Measurements from ENCODE around the gene PRPF39.
"Not testable (repeated sequence)": the region's sequence is repeated elsewhere in the genome, so short reads cannot be mapped to it uniquely, and the experiment has no call there.

Gene PRPF39

DNA sequence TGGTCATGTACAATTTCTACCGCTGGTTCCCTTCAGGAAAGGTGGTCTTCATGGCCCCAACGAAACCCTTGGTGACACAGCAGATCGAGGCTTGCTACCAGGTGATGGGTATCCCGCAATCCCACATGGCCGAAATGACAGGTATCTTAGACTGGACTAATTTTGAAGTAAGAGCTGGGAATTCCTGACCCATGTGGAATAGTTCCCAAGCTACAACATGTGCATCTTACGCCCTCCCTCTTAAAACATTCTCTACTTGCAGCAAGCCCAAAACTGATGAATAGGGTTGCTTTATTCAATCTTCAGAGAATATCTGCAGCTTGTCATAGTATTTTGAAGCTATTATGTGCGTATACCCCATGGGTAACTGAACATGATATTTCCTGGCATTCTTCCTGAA lies 52.5 kb downstream of the PRPF39 start:
- no peak for DNase-seq (ENCODE audit: low read depth in 2 of 2)

DNA sequence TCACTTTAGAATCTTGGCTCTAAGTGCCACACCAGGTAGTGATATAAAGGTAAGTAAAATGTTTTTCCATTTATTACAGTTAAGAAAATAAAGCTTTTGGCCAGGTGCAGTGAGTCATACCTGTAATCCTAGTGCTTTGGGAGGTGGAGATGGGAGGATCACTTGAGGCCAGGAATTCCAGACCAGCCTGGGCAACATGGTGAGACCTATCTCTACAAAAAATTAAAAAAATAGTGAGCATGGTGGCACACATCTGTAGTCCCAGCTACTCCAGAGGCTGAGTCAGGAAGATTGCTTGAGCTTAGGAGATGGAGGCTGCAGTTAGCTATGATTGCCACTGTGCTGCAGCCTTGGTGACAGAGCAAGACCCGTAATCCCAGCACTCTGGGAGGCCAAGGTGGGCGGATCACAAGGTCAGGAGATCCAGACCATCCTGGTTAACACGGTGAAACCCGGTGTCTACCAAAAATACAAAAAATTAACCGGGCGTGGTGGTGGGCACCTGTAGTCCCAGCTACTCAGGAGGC lies 56.8 kb downstream of the PRPF39 start:
- DNase-seq (ENCODE audit: low read depth in 2 of 2) = no peak

DNA sequence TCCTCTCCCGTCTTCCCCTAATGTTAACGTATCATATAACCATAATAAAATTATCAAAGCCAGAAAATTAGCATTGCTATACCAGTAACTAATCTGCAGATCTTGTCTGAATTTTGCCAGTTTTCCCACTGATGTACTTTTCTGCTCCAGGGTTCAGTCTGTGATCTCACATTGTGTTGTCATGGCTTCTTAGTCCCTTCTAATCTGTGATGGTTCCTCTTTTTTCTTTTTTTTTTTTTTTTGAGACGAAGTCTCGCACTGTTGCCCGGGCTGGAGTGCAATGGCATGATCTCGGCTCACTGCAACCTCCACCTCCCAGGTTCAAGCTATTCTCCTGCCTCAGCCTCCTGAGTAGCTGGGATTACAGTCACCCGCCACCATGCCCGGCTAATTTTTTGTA lies 58.2 kb downstream of the PRPF39 start:
- DNase-seq (ENCODE audit: low read depth in 2 of 2) = not testable (repeated sequence)

DNA sequence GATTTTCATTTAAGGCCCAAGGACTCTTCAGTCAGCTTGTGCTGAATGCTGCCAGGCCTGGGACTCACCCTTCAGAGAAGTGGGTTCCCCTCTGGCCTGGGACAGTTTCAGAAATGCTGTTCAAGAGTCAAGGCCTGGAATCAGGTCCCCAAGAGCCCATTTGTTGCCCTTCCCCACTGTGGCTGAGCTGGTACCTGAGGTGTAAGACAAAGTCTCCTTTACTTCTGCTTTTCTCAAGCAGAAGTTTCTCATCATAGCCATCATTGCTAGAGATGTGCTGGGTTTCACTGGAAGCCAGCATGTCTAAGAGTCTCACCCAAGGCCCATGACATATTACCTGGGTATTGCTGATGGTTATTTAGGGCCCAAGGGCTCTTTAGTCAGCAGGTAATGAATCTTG lies 60.7 kb downstream of the PRPF39 start:
- no peak for DNase-seq (ENCODE audit: low read depth in 2 of 2)

DNA sequence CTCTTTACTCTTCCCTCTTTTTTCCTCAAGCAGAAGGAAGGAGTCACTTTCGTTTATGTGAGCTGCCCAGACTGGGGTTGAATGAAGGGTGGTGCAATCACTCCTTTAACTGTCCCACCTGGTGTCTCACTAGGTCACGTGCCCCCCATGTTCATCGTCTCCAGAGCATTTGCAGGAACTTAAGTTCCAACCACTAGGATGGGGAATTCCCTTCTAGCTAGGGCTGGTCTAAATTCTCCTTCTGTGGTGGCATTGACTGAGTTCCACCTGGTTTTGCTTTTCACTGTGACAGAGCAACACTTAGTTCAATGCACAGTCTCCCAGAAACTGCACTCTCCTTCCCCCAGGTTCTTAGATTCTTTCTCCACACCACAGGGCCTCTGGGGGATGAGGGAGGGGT lies 61.3 kb downstream of the PRPF39 start:
- DNase-seq (ENCODE audit: low read depth in 2 of 2) = no peak

DNA sequence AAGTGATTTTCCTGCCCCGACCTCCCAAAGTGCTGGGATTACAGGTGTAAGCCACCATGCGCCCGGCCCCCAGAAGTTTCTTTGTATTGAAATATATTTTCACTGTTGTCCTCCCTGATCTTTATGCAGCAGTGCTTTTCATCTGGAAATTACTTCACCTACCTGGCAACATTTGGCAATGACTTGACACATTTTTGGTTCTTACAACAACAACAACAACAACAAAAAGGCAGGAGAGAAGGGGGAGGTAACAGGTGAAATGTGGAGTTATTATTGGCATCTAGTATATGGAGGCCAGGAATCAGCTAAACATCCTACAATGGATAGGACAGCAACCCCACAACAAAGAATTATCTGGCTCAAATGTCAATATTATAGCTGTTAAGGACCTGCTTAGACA lies 65.7 kb downstream of the PRPF39 start:
- no peak for DNase-seq (ENCODE audit: low read depth in 2 of 2)

DNA sequence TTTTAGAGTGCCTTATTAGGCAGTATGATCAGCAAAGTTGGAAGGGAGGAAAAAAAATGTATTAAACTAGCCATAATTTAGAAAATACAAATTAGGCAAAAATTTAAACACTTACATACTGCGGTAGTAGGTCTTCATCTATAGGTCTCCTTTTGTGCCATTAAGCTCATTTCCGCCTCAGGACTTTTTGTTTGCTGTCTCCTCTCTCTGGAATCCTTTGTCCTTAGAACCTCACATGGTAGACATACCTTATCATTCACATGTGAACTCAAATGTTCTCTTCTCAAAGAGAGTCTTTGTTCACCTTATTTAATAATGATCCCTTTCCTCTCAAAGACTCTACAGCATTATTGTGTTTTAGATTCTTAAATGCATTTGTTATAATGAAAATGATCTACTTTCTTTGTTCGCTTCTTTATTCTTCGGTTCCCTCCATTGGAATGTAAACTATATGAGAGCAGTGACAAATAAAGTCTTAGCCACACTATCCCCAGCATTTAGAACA lies 66.5 kb downstream of the PRPF39 start:
- no peak for DNase-seq (ENCODE audit: low read depth in 2 of 2)

DNA sequence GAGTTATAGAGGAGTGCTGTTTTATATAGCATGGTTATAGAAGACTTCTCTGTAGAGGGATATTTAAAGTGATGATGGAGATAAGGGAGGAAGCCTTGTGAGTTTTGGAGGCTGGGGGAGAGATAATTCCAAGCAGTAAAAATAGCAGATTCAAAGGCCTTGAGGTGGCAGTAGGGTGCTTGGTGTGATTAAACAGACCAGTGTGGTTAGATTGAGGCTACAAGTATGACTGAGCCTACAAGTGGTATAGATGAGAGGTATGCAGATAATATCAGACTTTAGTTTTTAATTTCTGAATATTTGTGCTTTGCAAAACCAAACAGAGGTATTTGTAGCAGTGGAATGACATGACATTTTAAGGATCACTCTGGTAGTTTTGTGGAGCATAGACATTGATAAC lies 72.2 kb downstream of the PRPF39 start:
- no peak for DNase-seq (ENCODE audit: low read depth in 2 of 2)

All from stimulated activated CD4-positive, alpha-beta T cell treated with anti-CD3 and anti-CD28 coated beads, Interleukin-15, amount 100 ng/mL, for 48 hours (primary cell).